CD4-positive, alpha-beta T cell treated with Interleukin-17A for 4 hours (primary cell): ENCODE measurements around the gene STX16.

Experiments
- DNase-seq: peaks from one replicate; pipeline ENCODE4 v3.0.0-alpha.2; 2020; ENCODE audit warnings: mixed read lengths

The STX16 gene

DNA sequence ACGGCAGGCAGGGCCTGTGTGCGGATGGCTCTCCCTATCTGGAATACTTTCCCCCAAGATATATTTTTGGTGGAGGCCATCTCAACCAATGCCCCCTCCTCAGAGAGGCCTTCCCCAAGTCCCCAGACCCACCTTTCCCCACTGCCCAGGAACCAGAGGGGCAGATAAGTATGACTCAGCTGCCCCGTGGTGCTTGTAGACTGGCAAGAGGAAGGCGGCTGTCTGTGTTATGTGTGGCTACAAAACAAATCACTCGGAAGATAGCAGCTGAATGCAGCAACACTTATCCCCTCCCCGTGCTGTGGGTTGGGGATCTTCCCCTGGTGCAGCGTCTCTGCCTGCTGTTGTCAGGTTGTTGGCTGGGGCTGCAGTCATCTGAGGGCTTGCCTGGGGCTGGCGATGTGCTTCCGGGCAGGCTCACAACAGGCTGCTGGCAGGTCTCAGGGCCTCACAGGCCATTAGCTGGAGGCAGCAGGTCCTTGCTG is 48.6 kb downstream of the STX16 start:
- DNase-seq, result no peak

GRCh38 chr20:58700121-58700821 is 49.2 kb downstream of the STX16 start:
- DNase-seq, result no peak

GRCh38 chr20:58700823-58701222 is 49.7 kb downstream of the STX16 start:
- DNase-seq, result no peak

DNA sequence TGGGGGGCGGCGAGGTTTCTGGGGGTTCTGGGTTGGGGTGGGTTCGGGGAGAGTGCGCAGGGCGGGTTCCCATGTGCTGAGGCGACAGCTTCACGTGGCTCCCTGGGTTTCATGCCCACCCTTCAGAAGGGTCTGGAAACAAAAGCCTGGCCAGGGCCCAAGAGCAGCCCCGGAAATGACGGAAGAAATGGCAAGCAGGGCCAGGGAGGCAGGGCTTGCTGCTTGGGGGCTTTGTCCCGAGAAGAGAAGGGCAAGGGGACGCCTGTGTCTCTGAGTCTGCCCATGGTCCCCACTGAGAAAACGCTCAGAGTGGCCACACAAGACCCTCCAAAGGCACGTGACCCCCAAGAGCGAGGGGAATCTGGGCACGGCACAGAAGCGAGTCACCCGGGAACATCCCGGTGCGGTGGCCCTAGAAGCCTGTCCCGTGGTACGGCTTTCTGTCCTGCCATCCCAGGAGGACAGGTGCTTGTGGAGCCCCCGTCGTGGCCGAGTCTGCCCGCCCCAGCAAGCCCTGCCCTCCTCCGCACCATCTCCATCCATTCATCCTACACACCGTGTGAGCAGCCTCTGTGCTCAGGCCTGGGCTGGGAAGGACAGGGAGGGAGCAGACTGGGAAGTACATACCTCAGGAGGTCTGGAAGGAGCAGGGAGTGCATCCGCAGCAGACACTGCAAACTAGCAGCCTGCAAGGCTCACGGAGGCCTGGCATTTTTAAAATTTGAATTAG is 50.5 kb downstream of the STX16 start:
- DNase-seq, result no peak

DNA sequence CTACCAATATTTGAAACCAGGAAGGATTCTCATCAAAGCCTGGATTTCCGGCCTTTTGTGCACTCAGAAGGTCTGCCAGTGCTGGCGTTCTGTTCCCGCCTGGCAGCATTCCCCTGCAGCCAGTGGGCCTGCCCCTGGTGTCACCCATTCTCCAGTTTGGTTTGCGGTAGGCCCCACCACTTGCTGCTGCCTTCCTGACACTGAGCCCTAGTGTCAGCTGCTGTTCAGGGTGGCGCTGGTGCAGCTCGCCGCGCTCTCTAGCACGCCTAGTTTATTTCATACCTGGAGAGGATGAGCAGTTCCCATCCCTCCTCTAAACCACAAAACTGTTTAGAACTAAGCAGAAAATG is 51.1 kb downstream of the STX16 start:
- DNase-seq, result no peak

DNA sequence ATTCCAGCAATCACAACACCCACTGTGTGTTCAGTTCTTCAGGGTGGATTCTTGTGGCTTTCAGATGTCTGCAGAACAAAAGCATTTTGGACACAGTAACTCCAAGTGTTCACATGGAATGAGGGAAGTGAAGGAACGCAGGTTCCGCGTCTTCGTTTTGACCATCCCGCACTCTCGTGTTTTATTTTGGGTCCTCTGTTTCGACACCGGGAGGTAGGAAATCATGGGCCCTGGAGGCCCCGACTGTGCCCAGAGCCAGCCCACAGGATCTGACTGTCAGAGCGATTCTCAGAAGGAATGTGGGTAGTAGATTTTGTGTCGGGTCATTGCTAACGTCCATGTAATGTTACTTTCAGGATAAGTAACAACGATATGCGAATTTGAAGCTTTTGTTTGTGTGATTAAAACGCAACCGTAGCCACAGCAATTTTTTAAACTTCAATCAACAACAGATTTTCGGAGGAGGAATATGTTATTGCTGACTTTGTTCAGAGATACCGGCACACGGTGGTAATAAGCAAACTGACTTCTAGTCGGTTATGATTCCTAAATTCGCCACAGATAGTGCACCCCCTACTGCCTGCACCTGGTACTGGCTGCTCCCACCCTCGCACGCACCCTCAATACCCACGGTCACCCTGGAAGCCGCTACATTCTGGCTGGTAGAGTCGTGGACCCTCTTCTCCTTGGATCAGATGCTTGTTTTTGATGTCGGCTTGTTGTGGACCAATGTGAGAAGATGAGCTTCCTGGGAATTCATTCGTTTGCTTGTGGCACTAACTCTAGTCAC is 52.0 kb downstream of the STX16 start:
- DNase-seq, result peak; percentile 29

GRCh38 chr20:58703765-58704371 is 52.8 kb downstream of the STX16 start:
- no peak for DNase-seq

DNA sequence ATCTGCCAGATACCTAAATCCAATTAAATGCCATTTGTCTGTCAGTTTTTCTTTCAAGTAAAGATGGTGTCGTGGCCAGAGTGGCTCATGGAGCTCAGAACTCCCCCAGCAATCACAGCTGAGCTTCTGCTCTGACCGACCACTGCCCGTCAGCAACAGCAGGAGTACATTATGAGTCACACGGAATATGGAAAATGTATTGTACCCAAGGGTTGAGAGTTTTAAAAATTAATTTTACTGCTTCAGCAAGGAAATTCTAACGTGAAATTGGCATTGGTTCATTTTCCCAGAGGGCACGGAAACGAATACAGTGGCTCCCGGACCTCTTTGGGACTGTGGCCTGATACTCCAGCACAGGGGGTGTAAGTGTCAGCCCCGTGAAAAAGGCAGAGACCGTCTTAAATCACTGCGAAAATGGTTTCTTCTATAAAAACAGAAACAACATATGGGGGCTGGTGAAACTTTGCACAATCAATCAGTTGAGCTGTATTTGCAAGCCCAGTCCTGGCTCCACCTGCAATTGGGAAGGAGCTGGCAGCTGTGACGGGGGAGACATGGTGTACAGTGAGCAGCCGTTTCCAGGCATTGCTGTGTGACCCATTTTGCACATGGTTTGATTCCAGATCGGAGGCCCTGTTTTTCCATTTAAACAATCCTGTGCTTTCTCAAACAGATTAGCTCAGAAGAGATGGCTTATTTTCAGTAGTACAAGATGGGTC is 54.3 kb downstream of the STX16 start:
- no peak for DNase-seq

- no peak for DNase-seq
Observed at GRCh38 chr20:58706150-58706892, 55.2 kb downstream of the STX16 start.

GRCh38 chr20:58706975-58707681 is 56.0 kb downstream of the STX16 start:
- DNase-seq, result no peak

DNA sequence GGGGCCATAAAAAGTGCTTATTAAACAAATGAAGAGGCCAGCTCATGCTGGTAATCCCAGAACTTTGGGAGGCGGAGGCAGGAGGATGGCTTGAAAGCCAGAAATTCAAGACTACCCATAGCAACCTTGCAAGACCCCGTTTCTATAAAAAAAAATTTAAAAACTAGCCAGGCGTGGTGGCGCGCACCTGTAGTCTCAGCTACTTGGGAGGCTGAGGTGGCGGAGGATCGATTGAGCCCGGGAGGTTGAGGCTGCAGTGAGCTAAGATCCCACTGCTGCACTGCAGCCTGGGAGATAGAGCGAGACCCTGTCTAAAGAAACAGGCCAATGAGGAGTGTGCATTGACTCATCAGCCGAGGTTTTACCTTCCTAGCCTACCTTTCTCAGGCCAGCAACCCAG is 56.7 kb downstream of the STX16 start:
- no peak for DNase-seq

DNA sequence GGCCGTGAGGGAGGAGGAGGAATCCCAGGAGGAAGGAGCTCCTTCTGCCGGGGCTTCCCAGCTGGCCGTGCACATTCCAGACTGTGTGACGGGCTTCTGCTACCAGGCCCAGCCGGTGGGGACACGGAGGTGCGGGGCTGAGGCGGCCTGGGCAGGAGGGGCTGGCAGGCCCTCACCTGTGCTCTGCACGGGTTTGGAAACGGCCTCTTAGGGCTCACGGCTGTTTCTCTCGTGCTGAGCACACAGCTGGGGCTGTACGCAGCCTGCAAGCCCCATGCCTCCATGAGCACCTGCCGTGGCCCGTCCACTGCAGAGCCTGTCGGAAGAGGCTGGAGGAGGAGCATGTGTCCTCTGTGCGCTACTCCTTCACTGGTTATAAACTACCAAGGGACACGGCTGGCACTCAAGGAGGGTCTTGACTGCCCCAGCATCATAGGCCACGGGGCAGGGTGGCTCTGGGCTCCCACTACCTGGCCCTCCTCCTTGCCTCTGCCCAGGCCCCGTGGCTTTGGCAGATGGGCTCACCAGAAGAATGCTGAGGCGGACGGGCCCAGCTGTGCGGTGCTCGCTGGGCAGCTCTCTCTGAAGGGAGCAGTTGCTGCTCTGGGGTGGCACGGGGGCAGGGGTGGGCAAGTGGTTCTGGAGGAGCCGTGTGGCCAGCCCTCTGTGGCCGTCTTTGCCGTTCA is 57.3 kb downstream of the STX16 start:
- no peak for DNase-seq

GRCh38 chr20:58709013-58709702 is 58.1 kb downstream of the STX16 start:
- no peak for DNase-seq

DNA sequence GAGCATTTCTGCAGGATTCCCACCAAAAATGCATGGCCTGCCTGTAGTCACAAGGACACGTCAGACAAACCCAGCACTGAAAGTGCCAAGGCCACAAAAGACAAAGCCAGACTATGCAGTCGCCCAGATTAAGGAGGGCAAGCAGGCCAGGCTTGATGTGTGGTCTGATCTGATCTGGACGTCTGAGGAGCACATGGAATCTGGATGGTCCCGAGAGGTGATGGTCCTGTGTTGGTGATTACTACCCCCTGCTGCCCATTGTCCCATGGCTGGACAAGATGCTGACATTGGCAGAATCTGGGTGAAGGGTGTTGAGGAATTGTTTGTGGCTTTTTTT is 58.6 kb downstream of the STX16 start:
- DNase-seq, result no peak

DNA sequence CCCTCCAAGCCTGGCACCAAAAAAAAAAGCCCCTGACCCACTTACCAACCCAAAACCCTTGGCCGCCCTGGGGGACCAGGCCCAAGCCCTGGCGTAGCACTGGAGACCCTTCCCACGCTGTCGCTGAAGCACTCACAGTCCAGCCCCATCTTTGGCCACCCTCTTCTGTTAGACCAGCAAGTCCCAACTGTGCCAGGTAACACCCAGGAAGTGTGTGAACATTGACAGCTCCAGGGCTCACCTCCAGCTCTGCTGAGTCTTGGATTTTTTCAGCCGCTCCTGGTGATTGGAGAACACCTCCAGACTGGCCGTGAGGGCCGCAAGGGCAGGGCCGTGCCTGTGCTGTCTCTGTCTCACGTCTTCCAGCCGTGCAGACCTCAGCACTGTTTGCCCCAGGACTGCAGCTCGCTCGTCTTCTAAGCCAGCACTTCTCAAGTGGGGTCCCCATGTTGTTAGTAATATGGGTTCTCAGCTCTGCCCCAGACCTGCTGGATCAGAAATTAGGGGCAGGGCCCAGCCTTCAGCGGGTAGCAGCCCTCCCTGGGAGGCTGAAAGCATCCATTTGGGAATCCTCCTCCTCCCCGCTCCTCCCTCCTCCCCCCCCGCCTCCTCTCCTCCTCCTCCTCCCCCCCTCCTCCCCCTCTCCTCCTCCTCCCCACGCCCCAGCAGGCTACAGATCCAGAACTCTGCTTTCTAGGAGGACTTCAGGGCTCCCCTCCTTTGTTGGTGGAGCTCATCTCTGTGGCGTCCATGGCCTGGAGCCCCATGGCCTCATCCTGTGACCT is 59.6 kb downstream of the STX16 start:
- no peak for DNase-seq

DNA sequence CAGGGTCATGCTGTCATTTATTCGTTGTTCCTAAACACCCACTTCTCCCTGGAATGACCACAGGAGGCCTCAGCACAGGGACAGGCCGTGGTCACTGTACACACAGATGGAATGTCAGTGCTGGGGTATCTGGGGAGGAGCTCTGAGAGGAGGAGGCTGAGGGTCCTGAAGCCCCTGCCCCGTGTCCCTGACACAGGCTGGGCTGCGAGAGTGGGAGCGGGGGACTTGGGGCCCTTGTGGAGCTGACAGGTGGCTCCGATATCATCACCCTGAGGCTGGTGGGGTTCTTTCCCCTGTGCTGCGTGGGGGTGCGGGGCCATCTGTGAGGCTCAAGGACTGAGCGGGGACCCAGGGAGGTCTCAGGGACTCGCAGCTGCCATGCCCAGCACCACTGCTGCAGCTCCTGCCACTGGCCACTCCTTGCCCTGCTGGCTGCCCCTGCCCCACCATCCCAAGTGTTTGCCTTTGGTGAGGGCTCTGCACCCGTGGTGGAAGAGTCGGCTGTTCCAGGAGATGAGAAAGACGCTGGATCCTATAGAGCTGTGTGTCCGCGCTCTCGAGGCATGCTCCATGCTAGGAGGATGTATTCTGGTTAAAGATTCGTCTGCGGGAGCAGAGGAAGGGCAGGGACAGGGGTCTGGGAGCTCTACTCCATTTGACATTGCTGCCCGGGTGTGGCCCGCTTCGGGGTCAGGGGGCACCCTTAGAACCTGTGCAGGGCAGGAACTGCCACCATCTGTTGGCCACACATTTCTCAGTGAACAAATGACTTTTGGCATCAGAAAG is 60.4 kb downstream of the STX16 start:
- DNase-seq, result no peak

DNA sequence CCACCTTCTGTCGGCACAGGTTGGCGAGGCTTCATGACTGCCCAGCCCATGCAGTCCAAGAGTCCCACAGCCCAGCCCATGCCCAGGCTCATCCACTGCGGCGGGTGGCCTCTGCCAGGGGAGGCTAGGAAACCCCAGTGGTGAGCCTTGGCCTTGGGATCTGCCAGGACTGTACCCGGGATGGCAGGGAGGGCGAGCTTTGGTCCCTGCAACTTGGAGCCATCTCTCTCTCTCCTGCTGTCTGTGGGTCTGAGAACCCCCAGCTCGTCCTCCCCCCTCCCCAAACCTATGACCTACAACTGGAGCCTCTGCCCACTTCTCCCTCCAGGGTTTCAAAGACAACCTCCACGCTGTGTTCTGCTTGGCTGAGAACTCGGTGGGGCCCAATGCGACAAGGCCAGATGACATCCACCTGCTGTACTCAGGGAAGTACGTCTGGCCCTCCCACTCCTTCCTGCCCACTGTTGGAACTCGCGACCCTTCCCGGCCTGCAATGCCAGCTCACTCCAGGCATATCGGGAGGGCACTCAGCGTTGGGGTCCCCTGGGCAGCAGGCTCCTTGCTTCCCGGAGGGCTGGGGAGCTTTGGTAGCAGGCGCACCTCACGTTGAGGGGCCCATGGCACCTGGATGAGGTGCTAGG is 61.2 kb downstream of the STX16 start:
- DNase-seq, result no peak
